ENCODE results near the gene COL20A1.

GRCh38 chr20:63280929-63281545 lies 11.9 kb upstream of the COL20A1 start:
- TF ChIP-seq POLR2A (IDR thresholded peaks at IDR 0.05): no peak
- TF ChIP-seq CTCF (IDR thresholded peaks at IDR 0.05): no peak
- TF ChIP-seq EP300 (IDR thresholded peaks at IDR 0.05): no peak

Data from tibial nerve (tissue), 4 donors.